ACC112 (cell line): ENCODE results near the gene RAB27A.
"Not testable (repeated sequence)": the region's sequence is repeated elsewhere in the genome, so short reads cannot be mapped to it uniquely, and the experiment has no call there.

Source experiments
- H2AFZ ChIP-seq: fragments of 200-600 bp; sonication (generic); one replicate; pipeline ENCODE4 v1.6.0; 2017; ENCODE audit warnings: antibody characterized with exemption, low read length; ENCODE audit not compliant: unreplicated experiment
- H3K27ac ChIP-seq: fragments of 200-600 bp; sonication (generic); 2 replicates; pipeline ENCODE4 v1.5.1; 2014; ENCODE audit warnings: low read depth, mild to moderate bottlenecking, antibody characterized with exemption, low read length, moderate library complexity
- H3K27me3 ChIP-seq: fragments of 200-600 bp; sonication (generic); 2 replicates; pipeline ENCODE4 v1.6.1; 2014; ENCODE audit warnings: mild to moderate bottlenecking, antibody characterized with exemption, low read length, moderate library complexity, mixed read lengths; ENCODE audit not compliant: insufficient read depth
- H3K36me3 ChIP-seq: fragments of 200-600 bp; sonication (generic); 2 replicates; pipeline ENCODE4 v1.6.1; 2016; ENCODE audit warnings: mild to moderate bottlenecking, antibody characterized with exemption, low read length, moderate library complexity, mixed read lengths; ENCODE audit not compliant: insufficient read depth
- H3K4me1 ChIP-seq: fragments of 200-600 bp; sonication (generic); one replicate; pipeline ENCODE4 v1.6.1; 2016; ENCODE audit warnings: low read length, mixed read lengths; ENCODE audit not compliant: insufficient read depth, unreplicated experiment, control insufficient read depth
- H3K4me3 ChIP-seq: fragments of 200-600 bp; sonication (generic); 2 replicates; pipeline ENCODE4 v1.5.1; 2014; ENCODE audit warnings: mild to moderate bottlenecking, low read depth, low read length
- H3K79me2 ChIP-seq: fragments of 200-600 bp; sonication (generic); one replicate; pipeline ENCODE4 v1.6.0; 2016; ENCODE audit warnings: low read length; ENCODE audit not compliant: control insufficient read depth, unreplicated experiment, insufficient read depth

RAB27A gene

GRCh38 chr15:55281517-55282228 is 7.9 kb downstream of the RAB27A start:
- Histone ChIP-seq H3K27me3 (no peaks in the 10 kb centered on the region), H2AFZ (no peak overlapping the region), H3K4me3 (no peak overlapping the region), H3K79me2 (peaks cover 47% of the 10 kb centered on the region), H3K36me3 (no peaks in the 10 kb centered on the region), H3K27ac (peak overlapping the region; percentile 79), H3K4me1 (peaks cover 33% of the 10 kb centered on the region)

GRCh38 chr15:55280589-55280988 is 9.0 kb downstream of the RAB27A start:
- H3K27me3 ChIP-seq, H2AFZ ChIP-seq, H3K4me3 ChIP-seq, H3K27ac ChIP-seq, H3K36me3 ChIP-seq: not testable (repeated sequence)
- H3K4me1 ChIP-seq: peaks cover 33% of the 10 kb centered on the region
- H3K79me2 ChIP-seq: peaks cover 36% of the 10 kb centered on the region

- peak overlapping the region; percentile 40; the same call in 1 of the 2 replicates for H3K4me3 ChIP-seq
- H2AFZ ChIP-seq: no peak overlapping the region
- H3K27ac ChIP-seq: peak overlapping the region; percentile 91
- peaks cover 29% of the 10 kb centered on the region for H3K79me2 ChIP-seq
- H3K4me1 ChIP-seq: peaks cover 33% of the 10 kb centered on the region
- no peaks in the 10 kb centered on the region for H3K36me3 ChIP-seq
- no peaks in the 10 kb centered on the region for H3K27me3 ChIP-seq
Measured at GRCh38 chr15:55279746-55280351, 9.8 kb downstream of the RAB27A start.

GRCh38 chr15:55279100-55279745 is 10.4 kb downstream of the RAB27A start:
- Histone ChIP-seq H3K4me3 (no peak overlapping the region), H3K27ac (peak overlapping the region; percentile 91), H3K36me3 (no peaks in the 10 kb centered on the region), H2AFZ (no peak overlapping the region), H3K27me3 (no peaks in the 10 kb centered on the region), H3K79me2 (peaks cover 23% of the 10 kb centered on the region), H3K4me1 (peaks cover 33% of the 10 kb centered on the region)

- peaks cover 26% of the 10 kb centered on the region for H3K4me1 ChIP-seq
- no peak overlapping the region for H3K27ac ChIP-seq
- H3K27me3 ChIP-seq: no peaks in the 10 kb centered on the region
- H3K79me2 ChIP-seq: peaks cover 24% of the 10 kb centered on the region
- no peak overlapping the region for H2AFZ ChIP-seq
- H3K36me3 ChIP-seq: no peaks in the 10 kb centered on the region
- H3K4me3 ChIP-seq: no peak overlapping the region
Measured at GRCh38 chr15:55277715-55278114, 11.9 kb downstream of the RAB27A start.

GRCh38 chr15:55277116-55277564 is 12.5 kb downstream of the RAB27A start:
- H3K36me3 ChIP-seq: no peaks in the 10 kb centered on the region
- H3K4me1 ChIP-seq: peaks cover 21% of the 10 kb centered on the region
- peaks cover 28% of the 10 kb centered on the region for H3K79me2 ChIP-seq
- H3K4me3 ChIP-seq: no peak overlapping the region
- no peak overlapping the region for H2AFZ ChIP-seq
- no peaks in the 10 kb centered on the region for H3K27me3 ChIP-seq
- no peak overlapping the region for H3K27ac ChIP-seq

- H3K4me1 ChIP-seq: peaks cover 14% of the 10 kb centered on the region
- peaks cover 21% of the 10 kb centered on the region for H3K79me2 ChIP-seq
- no peaks in the 10 kb centered on the region for H3K36me3 ChIP-seq
- no peak overlapping the region for H2AFZ ChIP-seq
- H3K27me3 ChIP-seq: no peaks in the 10 kb centered on the region
- no peak overlapping the region for H3K27ac ChIP-seq
- no peak overlapping the region for H3K4me3 ChIP-seq
Measured at GRCh38 chr15:55276324-55276723, 13.3 kb downstream of the RAB27A start.

- H3K4me1 ChIP-seq: peaks cover 4% of the 10 kb centered on the region
- H3K4me3 ChIP-seq: no peak overlapping the region
- no peaks in the 10 kb centered on the region for H3K27me3 ChIP-seq
- H2AFZ ChIP-seq: no peak overlapping the region
- H3K79me2 ChIP-seq: peaks cover 13% of the 10 kb centered on the region
- H3K36me3 ChIP-seq: no peaks in the 10 kb centered on the region
- H3K27ac ChIP-seq: no peak overlapping the region
Measured at GRCh38 chr15:55270291-55270690, 19.3 kb downstream of the RAB27A start.

GRCh38 chr15:55268176-55268695 is 21.4 kb downstream of the RAB27A start:
- peaks cover 9% of the 10 kb centered on the region for H3K79me2 ChIP-seq
- H3K4me1 ChIP-seq: peaks cover 4% of the 10 kb centered on the region
- no peak overlapping the region for H3K4me3 ChIP-seq
- H3K27ac ChIP-seq: no peak overlapping the region
- H2AFZ ChIP-seq: no peak overlapping the region
- no peaks in the 10 kb centered on the region for H3K27me3 ChIP-seq
- H3K36me3 ChIP-seq: no peaks in the 10 kb centered on the region

GRCh38 chr15:55267401-55268175 is 22.0 kb downstream of the RAB27A start:
- no peak overlapping the region for H2AFZ ChIP-seq

More at GRCh38 chr15:55267401-55268175, 22.0 kb downstream of the RAB27A start:
- H3K79me2 ChIP-seq: peaks cover 5% of the 10 kb centered on the region
- no peak overlapping the region for H3K4me3 ChIP-seq
- no peaks in the 10 kb centered on the region for H3K27me3 ChIP-seq
- H3K4me1 ChIP-seq: peaks cover 4% of the 10 kb centered on the region
- no peak overlapping the region for H3K27ac ChIP-seq
- H3K36me3 ChIP-seq: no peaks in the 10 kb centered on the region
